NT2/D1 (cell line): ENCODE measurements around the gene LUC7L.

Experiments
- DNase-seq: peaks from one replicate; pipeline ENCODE4 v3.0.0-alpha.2; 2011; ENCODE audit warnings: low read depth, low spot score
- H3K27me3 ChIP-seq: 2 replicates; pipeline ENCODE4 v1.6.0; 2011; ENCODE audit warnings: mild to moderate bottlenecking; ENCODE audit not compliant: insufficient read length, insufficient read depth
- H3K36me3 ChIP-seq: 2 replicates; pipeline ENCODE4 v1.6.1; 2011; ENCODE audit warnings: mild to moderate bottlenecking, low read length, mixed read lengths; ENCODE audit not compliant: insufficient read depth, insufficient read length
- H3K4me1 ChIP-seq: 2 replicates; pipeline ENCODE4 v1.5.1; 2011; ENCODE audit not compliant: insufficient read depth, insufficient read length
- H3K4me3 ChIP-seq: 2 replicates; pipeline ENCODE4 v1.5.1; 2011; ENCODE audit warnings: low read depth; ENCODE audit not compliant: insufficient read length
- H3K9ac ChIP-seq: 2 replicates; pipeline ENCODE4 v1.6.0; 2011; ENCODE audit warnings: low read depth; ENCODE audit not compliant: insufficient read length
- H3K9me3 ChIP-seq: 2 replicates; pipeline ENCODE4 v1.5.1; 2011; ENCODE audit warnings: mild to moderate bottlenecking, low read length; ENCODE audit not compliant: insufficient read depth
- SUZ12 ChIP-seq: IDR thresholded peaks from 2 replicates; pipeline ENCODE4 v1.6.1; 2011; ENCODE audit not compliant: insufficient read length, insufficient read depth; ENCODE audit errors: extremely low read depth
- YY1 ChIP-seq: IDR thresholded peaks from 2 replicates; pipeline ENCODE4 v1.6.1; 2011; ENCODE audit not compliant: insufficient read length, insufficient read depth
- ZNF274 ChIP-seq: IDR thresholded peaks from 2 replicates; pipeline ENCODE4 v1.6.1; 2011; ENCODE audit warnings: mild to moderate bottlenecking, low read depth, low read length

Gene LUC7L

DNA sequence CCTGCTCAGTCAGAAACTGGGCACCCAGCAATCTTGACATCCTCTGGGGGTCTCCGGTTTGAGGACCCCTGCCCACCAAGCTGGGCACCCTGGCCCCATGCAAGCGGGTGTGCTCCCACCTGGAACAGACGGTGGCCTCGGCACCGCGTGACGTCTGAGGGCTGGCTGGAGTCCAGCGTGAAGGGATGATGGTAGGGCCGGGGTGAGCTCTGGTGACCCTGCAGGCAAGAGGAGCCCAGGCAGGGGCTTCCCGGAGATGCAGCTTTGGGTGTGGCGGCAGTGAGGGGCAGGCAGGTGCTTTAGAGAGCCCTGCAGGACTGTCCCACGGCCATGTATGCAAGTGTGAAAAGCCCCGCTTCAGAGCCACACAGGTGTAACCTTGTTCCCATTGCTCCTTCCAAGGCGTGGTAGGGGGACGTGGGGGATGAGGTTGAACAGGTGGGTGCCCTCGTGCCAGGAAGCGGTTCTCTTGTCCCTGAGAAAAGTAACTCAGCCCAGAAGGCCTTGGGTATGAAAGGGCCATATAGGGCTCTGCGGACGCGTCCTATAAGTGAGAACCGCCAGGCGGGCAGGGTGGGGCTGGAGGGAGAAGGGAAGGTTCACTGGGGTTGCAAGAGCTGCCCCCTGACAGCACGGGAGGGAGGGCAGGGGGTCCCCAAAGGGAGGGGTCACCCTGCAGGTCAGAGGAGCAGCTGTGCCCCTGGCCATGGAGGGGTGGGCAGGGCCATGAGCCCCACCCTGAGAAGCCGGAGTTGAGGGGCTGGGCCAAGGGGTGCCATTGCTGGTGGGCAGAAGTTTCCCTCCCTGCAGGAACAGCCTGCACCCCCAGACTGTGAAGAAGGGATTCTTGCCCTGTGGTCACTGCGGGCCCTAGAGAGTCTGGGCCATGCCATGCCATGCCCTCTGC lies 37.3 kb upstream of the LUC7L start:
- TF ChIP-seq SUZ12 (no peak), YY1 (no peak), ZNF274 (no peak)
- Histone ChIP-seq H3K9ac (no peak overlapping the region), H3K27me3 (no peaks in the 10 kb centered on the region), H3K36me3 (peaks cover 41% of the 10 kb centered on the region), H3K4me1 (peaks cover 6% of the 10 kb centered on the region), H3K9me3 (no peaks in the 10 kb centered on the region), H3K4me3 (no peak overlapping the region)
- no peak for DNase-seq

DNA sequence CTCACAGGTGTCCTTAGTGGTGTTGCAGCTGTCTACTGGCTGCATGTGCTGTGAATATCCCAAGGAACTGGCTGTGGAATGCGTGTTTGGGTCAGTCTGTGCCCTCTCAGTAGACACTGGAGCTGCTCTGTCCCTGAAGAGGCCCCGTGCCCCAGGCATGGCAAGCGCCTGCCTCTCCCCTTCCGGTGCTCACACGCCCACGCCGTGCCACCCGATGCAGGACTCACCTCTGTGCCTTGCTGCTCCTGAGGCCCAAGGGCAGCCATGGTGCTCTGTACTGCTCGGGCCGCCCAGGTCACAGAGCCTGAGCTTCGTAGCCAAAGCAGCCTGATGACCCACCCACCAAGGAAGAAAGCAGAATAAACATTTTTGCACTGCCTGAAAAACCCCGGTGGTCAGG lies 36.5 kb upstream of the LUC7L start:
- Histone ChIP-seq H3K27me3 (no peaks in the 10 kb centered on the region), H3K4me3 (no peak overlapping the region), H3K9ac (no peak overlapping the region), H3K4me1 (peaks cover 2% of the 10 kb centered on the region), H3K36me3 (peaks cover 49% of the 10 kb centered on the region), H3K9me3 (no peaks in the 10 kb centered on the region)
- TF ChIP-seq SUZ12 (no peak), ZNF274 (no peak), YY1 (no peak)
- no peak for DNase-seq

DNA sequence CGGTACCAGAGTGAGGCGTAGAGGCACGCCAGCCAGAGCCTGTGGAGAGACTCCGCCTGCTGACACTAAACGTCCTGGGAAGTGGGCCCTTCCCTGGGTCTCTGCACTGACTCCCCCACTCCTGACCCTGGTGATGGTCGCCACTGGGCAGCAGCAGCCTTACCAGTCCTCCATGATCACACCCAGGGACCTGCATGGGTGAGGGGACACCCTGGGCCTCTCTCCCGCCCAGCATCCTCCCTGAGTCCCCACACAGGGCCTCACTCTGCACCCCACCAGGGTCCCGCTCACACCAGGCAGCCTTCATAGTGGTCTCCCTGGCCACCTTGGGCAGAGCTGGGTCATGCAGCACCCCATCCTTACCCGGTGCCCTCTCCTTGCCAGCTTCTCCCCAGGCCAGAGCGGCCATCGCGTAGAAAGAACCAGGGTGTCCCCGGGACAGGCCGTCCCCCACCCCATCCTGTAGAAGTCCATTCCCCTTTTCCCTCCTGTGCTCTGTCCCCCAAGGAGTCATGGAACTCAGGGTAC lies 35.8 kb upstream of the LUC7L start:
- no peak for DNase-seq
- Histone ChIP-seq H3K9ac (no peak overlapping the region), H3K4me3 (no peak overlapping the region), H3K36me3 (peaks cover 56% of the 10 kb centered on the region), H3K4me1 (peaks cover 2% of the 10 kb centered on the region), H3K27me3 (no peaks in the 10 kb centered on the region), H3K9me3 (no peaks in the 10 kb centered on the region)
- TF ChIP-seq SUZ12 = no peak
- TF ChIP-seq YY1 = no peak
- no peak for TF ChIP-seq ZNF274

DNA sequence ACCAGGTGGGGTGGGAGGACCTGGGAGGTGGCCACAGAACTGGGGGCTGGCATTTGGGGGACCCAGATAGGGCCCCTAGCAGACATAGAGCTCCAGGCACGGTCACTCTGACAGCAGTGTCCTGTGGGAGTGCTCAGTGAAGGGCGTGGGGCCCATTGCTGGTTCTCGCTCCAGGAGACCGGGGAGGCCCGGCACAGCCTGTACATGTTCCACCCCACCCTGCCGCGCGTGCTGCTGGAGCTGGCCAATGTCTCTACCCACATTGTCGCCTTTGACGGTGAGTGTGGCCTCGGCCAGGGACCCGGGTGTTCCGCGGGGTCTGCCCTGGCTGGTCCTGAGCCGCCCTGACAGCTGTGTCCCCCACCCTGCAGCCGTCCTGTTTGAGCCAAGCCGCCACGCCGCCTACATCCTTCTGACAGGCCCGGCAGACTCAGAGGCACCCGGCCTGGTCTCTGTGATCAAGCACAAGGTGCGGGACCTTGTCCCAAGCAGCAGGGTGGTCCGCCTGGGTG lies 35.2 kb upstream of the LUC7L start:
- TF ChIP-seq ZNF274 (no peak), YY1 (no peak), SUZ12 (no peak)

DNA sequence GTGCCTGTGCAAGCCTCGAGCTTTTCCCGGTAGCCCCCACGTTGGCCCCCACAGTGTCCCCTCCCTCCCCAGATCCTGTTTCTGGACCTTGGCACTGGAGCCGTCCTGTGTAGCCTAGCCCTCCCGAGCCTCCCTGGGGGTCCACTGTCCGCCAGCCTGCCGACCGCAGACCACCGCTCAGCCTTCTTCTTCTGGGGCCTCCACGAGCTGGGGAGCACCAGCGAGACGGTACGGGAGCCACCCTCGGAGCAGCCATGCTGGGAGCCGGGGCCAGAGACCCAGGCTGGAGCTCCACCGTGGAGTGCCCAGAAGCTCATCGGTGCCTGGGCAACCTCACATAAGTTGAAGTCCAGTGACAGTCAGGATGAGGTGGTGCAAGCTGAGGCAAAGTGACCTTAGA lies 34.7 kb upstream of the LUC7L start:
- H3K9me3 ChIP-seq = no peaks in the 10 kb centered on the region
- TF ChIP-seq ZNF274 (no peak), YY1 (no peak), SUZ12 (no peak)
- no peaks in the 10 kb centered on the region for H3K27me3 ChIP-seq
- DNase-seq = no peak
- no peak overlapping the region for H3K4me3 ChIP-seq
- H3K36me3 ChIP-seq = peaks cover 67% of the 10 kb centered on the region
- no peak overlapping the region for H3K9ac ChIP-seq
- H3K4me1 ChIP-seq = no peaks in the 10 kb centered on the region

More for the DNA sequence above, 35.2 kb upstream of the LUC7L start:
- Histone ChIP-seq H3K36me3 (peaks cover 61% of the 10 kb centered on the region), H3K27me3 (no peaks in the 10 kb centered on the region), H3K4me3 (no peak overlapping the region), H3K9ac (no peak overlapping the region), H3K4me1 (peaks cover 1% of the 10 kb centered on the region), H3K9me3 (no peaks in the 10 kb centered on the region)
- DNase-seq = no peak

DNA sequence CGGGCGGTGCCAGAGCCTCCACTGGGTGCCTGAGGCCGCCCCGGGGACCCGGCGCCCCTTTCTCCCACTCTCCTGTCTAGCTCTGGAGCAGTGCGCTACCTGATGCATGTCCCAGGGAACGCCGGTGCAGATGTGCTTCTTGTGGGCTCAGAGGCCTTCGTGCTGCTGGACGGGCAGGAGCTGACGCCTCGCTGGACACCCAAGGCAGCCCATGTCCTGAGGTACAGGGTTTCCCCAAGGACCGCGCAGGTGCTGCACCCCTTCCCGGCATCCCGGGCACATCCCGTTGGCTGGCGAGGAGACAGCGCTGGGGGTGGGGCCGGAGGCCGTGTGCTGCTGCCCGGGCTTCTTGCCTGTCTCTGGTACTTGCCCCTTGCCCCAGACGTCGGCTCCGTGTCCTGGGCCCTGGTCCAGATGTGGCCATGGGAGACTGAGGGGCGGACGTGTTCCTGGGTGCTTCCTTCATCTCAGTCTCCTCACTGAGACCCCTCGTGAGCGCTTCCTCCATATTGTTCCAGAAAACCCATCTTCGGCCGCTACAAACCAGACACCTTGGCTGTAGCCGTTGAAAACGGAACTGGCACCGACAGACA lies 34.0 kb upstream of the LUC7L start:
- Histone ChIP-seq H3K4me3 (no peak overlapping the region), H3K9ac (no peak overlapping the region), H3K4me1 (no peaks in the 10 kb centered on the region), H3K36me3 (peaks cover 69% of the 10 kb centered on the region), H3K27me3 (no peaks in the 10 kb centered on the region), H3K9me3 (no peaks in the 10 kb centered on the region)
- TF ChIP-seq YY1 = no peak
- TF ChIP-seq ZNF274 = no peak
- TF ChIP-seq SUZ12 = no peak
- DNase-seq = no peak

DNA sequence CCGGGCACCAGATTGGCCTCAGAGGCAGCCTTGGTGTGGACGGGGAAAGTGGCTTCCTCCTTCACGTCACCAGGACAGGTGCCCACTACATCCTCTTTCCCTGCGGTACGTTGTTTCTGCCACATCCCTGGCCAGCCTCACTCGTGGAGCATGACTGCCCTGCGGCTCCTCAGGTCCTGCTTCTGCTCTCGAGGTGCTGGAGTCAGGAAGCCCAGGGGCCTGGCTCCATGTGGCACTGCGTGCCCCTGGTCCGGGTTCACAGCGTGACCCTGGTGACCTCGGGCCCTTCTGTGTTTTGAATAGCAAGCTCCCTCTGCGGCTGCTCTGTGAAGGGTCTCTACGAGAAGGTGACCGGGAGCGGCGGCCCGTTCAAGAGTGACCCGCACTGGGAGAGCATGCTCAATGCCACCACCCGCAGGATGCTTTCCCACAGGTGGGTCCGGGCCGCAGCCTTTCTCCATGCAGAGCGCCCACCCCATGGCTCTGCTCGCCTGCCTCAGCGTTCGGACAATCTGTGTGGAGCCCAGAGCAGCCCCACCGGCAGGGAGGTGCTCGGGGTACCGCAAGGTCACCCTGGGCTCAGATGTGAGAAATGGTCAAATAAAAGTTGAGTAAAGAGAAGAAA lies 33.0 kb upstream of the LUC7L start:
- no peak for TF ChIP-seq ZNF274
- no peak for TF ChIP-seq YY1
- no peak for TF ChIP-seq SUZ12
- H3K9ac ChIP-seq = no peak overlapping the region
- no peaks in the 10 kb centered on the region for H3K4me1 ChIP-seq
- H3K27me3 ChIP-seq = no peaks in the 10 kb centered on the region
- H3K9me3 ChIP-seq = no peaks in the 10 kb centered on the region
- no peak overlapping the region for H3K4me3 ChIP-seq
- peaks cover 72% of the 10 kb centered on the region for H3K36me3 ChIP-seq
- DNase-seq = no peak
